ENCODE results near the gene FHAD1. TPM values are rescaled to one million over a fixed set of nuclear protein-coding genes. Genes with fewer than 3 reads are reported as not detected.
A peak's percentile ranks its signal among the peaks of the same experiment; 100 is the strongest.

The FHAD1 gene
- total and polyA plus RNA-seq, 9 of the 15 experiments (the other 6 are each of a cell fraction or from before 2014, with no cell fraction given): 0.32 to 2.1 (median 1.5) TPM; not detected in 1

- no peak for TF ChIP-seq MTA2 (IDR thresholded peaks at IDR 0.05; ENCODE audit: low read depth)
- TF ChIP-seq, protein P1, sequence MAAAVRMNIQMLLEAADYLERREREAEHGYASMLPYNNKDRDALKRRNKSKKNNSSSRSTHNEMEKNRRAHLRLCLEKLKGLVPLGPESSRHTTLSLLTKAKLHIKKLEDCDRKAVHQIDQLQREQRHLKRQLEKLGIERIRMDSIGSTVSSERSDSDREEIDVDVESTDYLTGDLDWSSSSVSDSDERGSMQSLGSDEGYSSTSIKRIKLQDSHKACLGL (CRISPR knock-in tag; IDR thresholded peaks at IDR 0.05; ENCODE audit: borderline replicate concordance, poor library complexity, severe bottlenecking): no peak
- no peak for TF ChIP-seq OTX1 (CRISPR knock-in tag; IDR thresholded peaks at IDR 0.05)
- TF ChIP-seq, protein P2, sequence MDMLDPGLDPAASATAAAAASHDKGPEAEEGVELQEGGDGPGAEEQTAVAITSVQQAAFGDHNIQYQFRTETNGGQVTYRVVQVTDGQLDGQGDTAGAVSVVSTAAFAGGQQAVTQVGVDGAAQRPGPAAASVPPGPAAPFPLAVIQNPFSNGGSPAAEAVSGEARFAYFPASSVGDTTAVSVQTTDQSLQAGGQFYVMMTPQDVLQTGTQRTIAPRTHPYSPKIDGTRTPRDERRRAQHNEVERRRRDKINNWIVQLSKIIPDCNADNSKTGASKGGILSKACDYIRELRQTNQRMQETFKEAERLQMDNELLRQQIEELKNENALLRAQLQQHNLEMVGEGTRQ (CRISPR knock-in tag; IDR thresholded peaks at IDR 0.05): peak; percentile 64
- TF ChIP-seq, protein P3, sequence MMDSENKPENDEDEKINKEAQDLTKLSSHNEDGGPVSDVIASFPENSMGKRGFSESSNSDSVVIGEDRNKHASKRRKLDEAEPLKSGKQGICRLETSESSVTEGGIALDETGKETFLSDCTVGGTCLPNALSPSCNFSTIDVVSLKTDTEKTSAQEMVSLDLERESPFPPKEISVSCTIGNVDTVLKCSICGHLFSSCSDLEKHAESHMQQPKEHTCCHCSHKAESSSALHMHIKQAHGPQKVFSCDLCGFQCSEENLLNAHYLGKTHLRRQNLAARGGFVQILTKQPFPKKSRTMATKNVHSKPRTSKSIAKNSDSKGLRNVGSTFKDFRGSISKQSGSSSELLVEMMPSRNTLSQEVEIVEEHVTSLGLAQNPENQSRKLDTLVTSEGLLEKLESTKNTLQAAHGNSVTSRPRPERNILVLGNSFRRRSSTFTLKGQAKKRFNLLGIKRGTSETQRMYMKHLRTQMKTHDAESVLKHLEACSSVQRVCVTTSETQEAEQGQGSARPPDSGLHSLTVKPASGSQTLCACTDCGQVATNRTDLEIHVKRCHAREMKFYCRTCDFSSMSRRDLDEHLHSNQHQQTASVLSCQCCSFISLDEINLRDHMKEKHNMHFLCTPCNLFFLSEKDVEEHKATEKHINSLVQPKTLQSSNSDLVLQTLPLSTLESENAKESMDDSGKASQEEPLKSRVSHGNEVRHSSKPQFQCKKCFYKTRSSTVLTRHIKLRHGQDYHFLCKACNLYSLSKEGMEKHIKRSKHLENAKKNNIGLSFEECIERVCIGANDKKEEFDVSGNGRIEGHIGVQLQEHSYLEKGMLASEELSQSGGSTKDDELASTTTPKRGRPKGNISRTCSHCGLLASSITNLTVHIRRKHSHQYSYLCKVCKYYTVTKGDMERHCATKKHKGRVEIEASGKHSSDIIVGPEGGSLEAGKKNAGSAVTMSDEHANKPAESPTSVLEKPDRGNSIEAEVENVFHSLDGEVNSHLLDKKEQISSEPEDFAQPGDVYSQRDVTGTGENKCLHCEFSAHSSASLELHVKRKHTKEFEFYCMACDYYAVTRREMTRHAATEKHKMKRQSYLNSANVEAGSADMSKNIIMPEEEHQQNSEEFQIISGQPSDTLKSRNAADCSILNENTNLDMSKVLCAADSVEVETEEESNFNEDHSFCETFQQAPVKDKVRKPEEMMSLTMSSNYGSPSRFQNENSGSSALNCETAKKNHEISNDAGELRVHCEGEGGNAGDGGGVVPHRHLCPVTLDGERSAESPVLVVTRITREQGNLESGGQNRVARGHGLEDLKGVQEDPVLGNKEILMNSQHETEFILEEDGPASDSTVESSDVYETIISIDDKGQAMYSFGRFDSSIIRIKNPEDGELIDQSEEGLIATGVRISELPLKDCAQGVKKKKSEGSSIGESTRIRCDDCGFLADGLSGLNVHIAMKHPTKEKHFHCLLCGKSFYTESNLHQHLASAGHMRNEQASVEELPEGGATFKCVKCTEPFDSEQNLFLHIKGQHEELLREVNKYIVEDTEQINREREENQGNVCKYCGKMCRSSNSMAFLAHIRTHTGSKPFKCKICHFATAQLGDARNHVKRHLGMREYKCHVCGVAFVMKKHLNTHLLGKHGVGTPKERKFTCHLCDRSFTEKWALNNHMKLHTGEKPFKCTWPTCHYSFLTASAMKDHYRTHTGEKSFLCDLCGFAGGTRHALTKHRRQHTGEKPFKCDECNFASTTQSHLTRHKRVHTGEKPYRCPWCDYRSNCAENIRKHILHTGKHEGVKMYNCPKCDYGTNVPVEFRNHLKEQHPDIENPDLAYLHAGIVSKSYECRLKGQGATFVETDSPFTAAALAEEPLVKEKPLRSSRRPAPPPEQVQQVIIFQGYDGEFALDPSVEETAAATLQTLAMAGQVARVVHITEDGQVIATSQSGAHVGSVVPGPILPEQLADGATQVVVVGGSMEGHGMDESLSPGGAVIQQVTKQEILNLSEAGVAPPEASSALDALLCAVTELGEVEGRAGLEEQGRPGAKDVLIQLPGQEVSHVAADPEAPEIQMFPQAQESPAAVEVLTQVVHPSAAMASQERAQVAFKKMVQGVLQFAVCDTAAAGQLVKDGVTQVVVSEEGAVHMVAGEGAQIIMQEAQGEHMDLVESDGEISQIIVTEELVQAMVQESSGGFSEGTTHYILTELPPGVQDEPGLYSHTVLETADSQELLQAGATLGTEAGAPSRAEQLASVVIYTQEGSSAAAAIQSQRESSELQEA (IDR thresholded peaks at IDR 0.05; ENCODE audit: low read depth): no peak
- TF ChIP-seq ZNF263 (CRISPR knock-in tag; IDR thresholded peaks at IDR 0.05; ENCODE audit: borderline replicate concordance): no peak; the same call in 1 of the 2 replicates
- TF ChIP-seq ZNF311 (CRISPR knock-in tag; IDR thresholded peaks at IDR 0.05): no peak
- TF ChIP-seq PHF20 (IDR thresholded peaks at IDR 0.05; ENCODE audit: partially characterized antibody): peak; percentile 74
- TF ChIP-seq HDGF (IDR thresholded peaks at IDR 0.05): peak; percentile 46; the same call in 1 of the 2 replicates
- TF ChIP-seq GTF2A2 (tag; IDR thresholded peaks at IDR 0.05): no peak
- no peak for TF ChIP-seq HNRNPUL1 (IDR thresholded peaks at IDR 0.05; ENCODE audit: low read length)
- 0 out of 2 replicates have a peak, but pooled peaks have one; percentile 43 for TF ChIP-seq EHMT2 (IDR thresholded peaks at IDR 0.05)
- TF ChIP-seq, protein P4, sequence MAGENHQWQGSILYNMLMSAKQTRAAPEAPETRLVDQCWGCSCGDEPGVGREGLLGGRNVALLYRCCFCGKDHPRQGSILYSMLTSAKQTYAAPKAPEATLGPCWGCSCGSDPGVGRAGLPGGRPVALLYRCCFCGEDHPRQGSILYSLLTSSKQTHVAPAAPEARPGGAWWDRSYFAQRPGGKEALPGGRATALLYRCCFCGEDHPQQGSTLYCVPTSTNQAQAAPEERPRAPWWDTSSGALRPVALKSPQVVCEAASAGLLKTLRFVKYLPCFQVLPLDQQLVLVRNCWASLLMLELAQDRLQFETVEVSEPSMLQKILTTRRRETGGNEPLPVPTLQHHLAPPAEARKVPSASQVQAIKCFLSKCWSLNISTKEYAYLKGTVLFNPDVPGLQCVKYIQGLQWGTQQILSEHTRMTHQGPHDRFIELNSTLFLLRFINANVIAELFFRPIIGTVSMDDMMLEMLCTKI (IDR thresholded peaks at IDR 0.05; ENCODE audit: partially characterized antibody): no peak
- TF ChIP-seq RCOR1 (IDR thresholded peaks at IDR 0.05; ENCODE audit: borderline replicate concordance in 1 of 2, low read depth in 2 of 2, low read length in 2 of 2): peak in 1 of 2 experiments; percentile 73; a peak in 3 of 4 replicates
- no peak for TF ChIP-seq ZNF830 (CRISPR knock-in tag; IDR thresholded peaks at IDR 0.05)
- TF ChIP-seq PHTF2 (CRISPR knock-in tag; IDR thresholded peaks at IDR 0.05): no peak
- TF ChIP-seq RBFOX2 (IDR thresholded peaks at IDR 0.05; ENCODE audit: low read depth, low read length): peak; percentile 56
Observed at GRCh38 chr1:15444468-15445389, 197.7 kb downstream of the FHAD1 start (continued).

All from K562 (cell line).